Raji (cell line): ENCODE measurements around the gene ATP12A.

ENCODE experiments used
- POLR2A ChIP-seq: IDR thresholded peaks from 2 replicates; pipeline ENCODE4 v1.6.1; 2011; ENCODE audit warnings: low read depth, low read length, control low read depth; ENCODE audit not compliant: insufficient read depth

Gene ATP12A

DNA sequence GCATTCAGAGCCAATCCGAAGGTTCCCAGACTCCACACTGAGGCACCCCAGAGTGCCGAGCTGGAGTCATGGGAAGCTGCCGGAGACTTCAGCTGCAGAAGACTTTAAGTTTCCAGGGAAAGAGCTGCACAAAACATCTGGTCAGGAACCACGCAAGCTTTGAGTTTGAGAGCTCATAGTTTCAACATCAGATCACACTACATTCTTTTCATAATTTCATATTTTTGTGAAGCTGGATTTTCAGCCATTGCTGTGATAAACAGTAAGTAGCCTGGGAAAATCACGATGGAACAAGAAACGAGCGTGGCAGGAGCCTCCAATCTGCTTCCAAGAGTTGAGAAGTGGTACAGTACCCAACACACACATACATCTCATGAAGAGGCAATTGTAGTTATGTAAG, 25.5 kb upstream of the ATP12A start:
- TF ChIP-seq POLR2A, result no peak

DNA sequence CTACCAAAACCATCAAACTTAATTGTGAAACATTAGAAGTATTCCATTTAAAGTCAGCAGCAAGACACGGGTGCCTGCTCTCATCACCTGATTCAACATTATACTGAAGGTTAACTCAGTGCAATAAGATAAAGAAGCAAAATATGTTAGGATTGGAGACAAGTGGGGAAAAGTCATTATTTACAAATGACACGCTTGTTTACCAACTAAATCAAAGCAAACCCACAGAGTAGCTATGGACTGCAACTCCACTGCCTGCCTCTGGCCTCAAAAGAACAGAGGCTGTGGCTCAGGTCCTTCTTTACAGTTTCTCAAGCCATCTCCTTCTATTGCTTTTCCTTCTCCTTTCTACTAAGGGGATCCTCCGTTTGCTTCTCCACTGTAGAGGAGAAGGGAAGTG, 21.0 kb upstream of the ATP12A start:
- no peak for TF ChIP-seq POLR2A

DNA sequence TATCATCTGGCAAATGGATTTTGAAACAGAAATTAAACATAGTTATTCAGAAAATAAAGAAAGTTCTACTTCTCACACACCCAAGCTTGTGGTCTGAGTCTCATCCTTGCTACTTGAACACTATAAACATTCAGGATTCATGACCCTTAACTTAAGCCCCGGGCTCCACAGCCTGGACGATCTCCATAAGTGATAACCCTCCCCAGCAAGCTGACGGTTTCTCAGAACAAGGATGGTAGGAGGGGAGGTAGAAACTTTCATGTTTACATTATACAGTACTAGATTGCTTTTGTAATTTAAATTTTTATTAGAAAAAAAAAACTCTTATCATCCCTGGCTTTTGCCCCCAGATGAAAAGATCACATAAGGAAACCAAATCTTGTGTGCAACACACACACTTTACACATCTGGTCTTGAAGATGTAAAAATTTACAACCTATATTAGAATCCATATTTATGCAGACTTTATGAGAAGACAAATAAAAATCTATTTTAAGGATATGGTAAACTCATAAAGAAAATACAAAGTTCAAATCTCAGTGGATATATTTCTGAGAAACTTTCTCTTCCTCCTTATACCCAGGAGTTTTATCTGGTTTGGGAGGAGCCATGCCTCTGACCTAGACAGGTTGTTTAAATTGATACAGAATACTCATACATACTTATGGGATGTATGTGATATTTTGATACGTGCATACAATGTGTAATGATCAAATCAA, 20.0 kb upstream of the ATP12A start:
- no peak for TF ChIP-seq POLR2A

DNA sequence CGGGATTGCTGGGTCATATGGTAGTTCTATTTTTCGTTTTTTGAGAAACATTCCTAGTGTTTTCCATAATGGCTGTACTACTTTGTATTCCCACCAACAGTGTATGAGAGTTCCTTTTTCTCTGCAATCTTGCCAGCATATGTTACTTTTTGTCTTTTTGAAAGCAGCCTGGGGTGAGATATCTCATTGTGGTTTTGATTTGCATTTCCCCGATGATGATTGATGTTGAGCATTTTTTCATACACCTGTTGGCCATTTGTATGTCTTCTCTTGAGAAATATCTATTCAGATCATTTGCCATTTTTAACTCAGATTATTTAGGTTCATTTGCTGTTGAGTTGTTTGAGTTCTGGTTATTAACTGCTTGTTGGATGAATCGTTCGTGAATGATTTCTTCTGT, 18.5 kb upstream of the ATP12A start:
- no peak for TF ChIP-seq POLR2A

- TF ChIP-seq POLR2A, result no peak
Measured at GRCh38 chr13:24662195-24663088, 17.8 kb upstream of the ATP12A start.

- no peak for TF ChIP-seq POLR2A
Measured at GRCh38 chr13:24663089-24663395, 17.2 kb upstream of the ATP12A start.

DNA sequence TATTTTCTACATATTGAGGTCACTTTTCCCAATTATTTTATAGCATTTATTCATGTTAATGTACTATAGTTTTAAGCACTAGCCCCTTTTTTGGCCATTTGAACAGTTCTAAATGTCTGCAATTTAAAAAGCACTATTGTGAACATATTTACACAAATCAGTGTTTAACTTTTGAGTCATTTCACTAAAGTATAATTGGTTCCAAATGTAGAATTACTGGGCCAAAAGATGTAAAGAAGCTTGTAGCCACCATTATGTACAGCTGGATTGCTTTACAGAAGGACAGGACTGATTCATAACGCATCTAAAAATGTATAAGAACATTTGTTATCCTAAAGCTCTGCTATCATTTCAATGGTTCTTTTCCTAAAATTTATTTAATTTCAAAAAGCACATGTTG, 16.6 kb upstream of the ATP12A start:
- TF ChIP-seq POLR2A, result no peak

GRCh38 chr13:24664726-24665409, 15.3 kb upstream of the ATP12A start:
- TF ChIP-seq POLR2A, result no peak

- no peak for TF ChIP-seq POLR2A
Measured at GRCh38 chr13:24668511-24668910, 11.7 kb upstream of the ATP12A start.

- TF ChIP-seq POLR2A, result no peak
Measured at GRCh38 chr13:24668955-24669582, 11.1 kb upstream of the ATP12A start.

- no peak for TF ChIP-seq POLR2A
Measured at GRCh38 chr13:24670174-24670573, 10.0 kb upstream of the ATP12A start.

- TF ChIP-seq POLR2A, result no peak
Measured at GRCh38 chr13:24670961-24671381, 9.2 kb upstream of the ATP12A start.

- no peak for TF ChIP-seq POLR2A
Measured at GRCh38 chr13:24671386-24672113, 8.7 kb upstream of the ATP12A start.
